Fibroblast of skin of right quadriceps (primary cell): ENCODE measurements around the gene GAB2.

ENCODE experiments used
- DNase-seq: peaks from one replicate; pipeline ENCODE4 v3.0.0-alpha.2; 2013

The GAB2 gene

GRCh38 chr11:78217650-78218541, 199.7 kb downstream of the GAB2 start:
- DNase-seq = no peak

GRCh38 chr11:78216571-78217287, 200.9 kb downstream of the GAB2 start:
- DNase-seq = no peak

GRCh38 chr11:78216021-78216420, 201.6 kb downstream of the GAB2 start:
- no peak for DNase-seq

- DNase-seq = no peak
These were observed 203.1 kb downstream of the GAB2 start for GRCh38 chr11:78214331-78215194.

- no peak for DNase-seq
These were observed 203.9 kb downstream of the GAB2 start for GRCh38 chr11:78213526-78214330.

GRCh38 chr11:78212586-78213371, 204.8 kb downstream of the GAB2 start:
- peak; percentile 46 for DNase-seq

GRCh38 chr11:78211565-78211964, 206.1 kb downstream of the GAB2 start:
- DNase-seq = no peak

- no peak for DNase-seq
These were observed 207.5 kb downstream of the GAB2 start for GRCh38 chr11:78210000-78210608.

- DNase-seq = no peak
These were observed 208.1 kb downstream of the GAB2 start for GRCh38 chr11:78209478-78209877.

- DNase-seq = peak; percentile 28
These were observed 209.1 kb downstream of the GAB2 start for GRCh38 chr11:78208257-78209165.

GRCh38 chr11:78207532-78208256, 209.9 kb downstream of the GAB2 start:
- DNase-seq = no peak

- DNase-seq = no peak
These were observed 211.9 kb downstream of the GAB2 start for GRCh38 chr11:78205691-78206090.

- DNase-seq = no peak
These were observed 212.4 kb downstream of the GAB2 start for GRCh38 chr11:78205256-78205655.

GRCh38 chr11:78203184-78203583, 214.4 kb downstream of the GAB2 start:
- no peak for DNase-seq

- DNase-seq = no peak
These were observed 214.9 kb downstream of the GAB2 start for GRCh38 chr11:78202733-78203167.

GRCh38 chr11:78201096-78201818, 216.4 kb downstream of the GAB2 start:
- DNase-seq = no peak

GRCh38 chr11:78200553-78200952, 217.1 kb downstream of the GAB2 start:
- DNase-seq = no peak

- DNase-seq = no peak
These were observed 217.6 kb downstream of the GAB2 start for GRCh38 chr11:78200061-78200460.
